ENCODE data around the gene XIST. TPM values are rescaled to one million over a fixed set of nuclear protein-coding genes. Genes with fewer than 3 reads are reported as not detected.

The XIST gene
- total and polyA plus RNA-seq, 10 of the 15 experiments (the other 5 are each of a cell fraction or from before 2014, with no cell fraction given) = 39.1 to 787 (median 91.3) TPM

DNA sequence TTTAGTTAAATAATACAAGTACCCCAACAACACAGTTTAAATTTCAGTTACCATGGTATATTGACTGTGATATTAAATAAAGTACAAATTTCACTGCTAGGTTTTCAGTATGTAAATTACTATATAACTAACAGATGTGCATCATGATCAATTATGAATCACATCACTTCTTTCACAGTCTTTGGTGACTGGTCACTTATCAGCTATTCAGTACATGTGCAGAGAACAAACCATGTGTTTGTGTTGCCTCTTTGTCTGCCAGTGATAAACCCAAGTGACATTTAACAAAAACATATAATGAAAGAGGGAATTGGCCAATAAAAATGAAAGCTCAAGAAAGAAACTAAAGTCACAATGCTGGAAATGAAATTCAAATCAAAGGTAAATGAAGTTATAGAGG lies 40.3 kb downstream of the XIST start:
- ATAC-seq = no peak
- intact Hi-C loops (cut with micrococcal nuclease; ENCODE audit: unreplicated experiment) (no loop called here), in situ Hi-C loops (cut with MboI) (no loop called here)
- H3K27me3 ChIP-seq (replicated peaks in 1 of 2; ENCODE audit: control insufficient read depth in 2 of 2, insufficient read depth in 2 of 2, low read length in 1 of 2) = no peaks in the 10 kb centered on the region
- H3K27ac ChIP-seq (ENCODE audit: control insufficient read depth, insufficient read depth) = no peak overlapping the region
- RAD21 ChIA-PET (ENCODE audit: unreplicated experiment) = no interaction called here
- SMC1A ChIA-PET (ENCODE audit: uncharacterized antibody, unreplicated experiment) = no interaction called here
- POLR2A ChIA-PET = no interaction called here
- no peaks in the 10 kb centered on the region for H3K9me3 ChIP-seq (replicated peaks; ENCODE audit: control insufficient read depth, insufficient read depth, low read length)
- no peak for TF ChIP-seq STAT3 (IDR thresholded peaks at IDR 0.05; ENCODE audit: low read depth, low read length)
- no peak for TF ChIP-seq SUZ12 (IDR thresholded peaks at IDR 0.05; ENCODE audit: unreplicated experiment)
- TF ChIP-seq YBX1 (IDR thresholded peaks at IDR 0.05) = no peak
- TF ChIP-seq, protein P1, sequence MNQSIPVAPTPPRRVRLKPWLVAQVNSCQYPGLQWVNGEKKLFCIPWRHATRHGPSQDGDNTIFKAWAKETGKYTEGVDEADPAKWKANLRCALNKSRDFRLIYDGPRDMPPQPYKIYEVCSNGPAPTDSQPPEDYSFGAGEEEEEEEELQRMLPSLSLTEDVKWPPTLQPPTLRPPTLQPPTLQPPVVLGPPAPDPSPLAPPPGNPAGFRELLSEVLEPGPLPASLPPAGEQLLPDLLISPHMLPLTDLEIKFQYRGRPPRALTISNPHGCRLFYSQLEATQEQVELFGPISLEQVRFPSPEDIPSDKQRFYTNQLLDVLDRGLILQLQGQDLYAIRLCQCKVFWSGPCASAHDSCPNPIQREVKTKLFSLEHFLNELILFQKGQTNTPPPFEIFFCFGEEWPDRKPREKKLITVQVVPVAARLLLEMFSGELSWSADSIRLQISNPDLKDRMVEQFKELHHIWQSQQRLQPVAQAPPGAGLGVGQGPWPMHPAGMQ (IDR thresholded peaks at IDR 0.05; ENCODE audit: borderline replicate concordance) = no peak
- no peak for TF ChIP-seq ZNF217 (IDR thresholded peaks at IDR 0.05)
- no peak for TF ChIP-seq ZNF384 (IDR thresholded peaks at IDR 0.05; ENCODE audit: borderline replicate concordance, low read depth, low read length)
- no peak for TF ChIP-seq GABPA (IDR thresholded peaks at IDR 0.05; ENCODE audit: low read depth)
- TF ChIP-seq ATF7 (IDR thresholded peaks at IDR 0.05; ENCODE audit: low read depth) = no peak
- TF ChIP-seq RELB (IDR thresholded peaks at IDR 0.05; ENCODE audit: low read depth) = no peak
- TF ChIP-seq ZNF207 (IDR thresholded peaks at IDR 0.05; ENCODE audit: borderline replicate concordance) = no peak
- no peak for TF ChIP-seq SMARCA5 (IDR thresholded peaks at IDR 0.05)
- TF ChIP-seq BHLHE40 (IDR thresholded peaks at IDR 0.05; ENCODE audit: borderline replicate concordance in 1 of 2, low read depth in 2 of 2, low read length in 1 of 2) = no peak
- TF ChIP-seq MTA3 (IDR thresholded peaks at IDR 0.05; ENCODE audit: borderline replicate concordance, low read length) = no peak
- TF ChIP-seq MEF2A (IDR thresholded peaks at IDR 0.05; ENCODE audit: insufficient read depth, low read depth, low read length) = no peak
- TF ChIP-seq, protein P2, sequence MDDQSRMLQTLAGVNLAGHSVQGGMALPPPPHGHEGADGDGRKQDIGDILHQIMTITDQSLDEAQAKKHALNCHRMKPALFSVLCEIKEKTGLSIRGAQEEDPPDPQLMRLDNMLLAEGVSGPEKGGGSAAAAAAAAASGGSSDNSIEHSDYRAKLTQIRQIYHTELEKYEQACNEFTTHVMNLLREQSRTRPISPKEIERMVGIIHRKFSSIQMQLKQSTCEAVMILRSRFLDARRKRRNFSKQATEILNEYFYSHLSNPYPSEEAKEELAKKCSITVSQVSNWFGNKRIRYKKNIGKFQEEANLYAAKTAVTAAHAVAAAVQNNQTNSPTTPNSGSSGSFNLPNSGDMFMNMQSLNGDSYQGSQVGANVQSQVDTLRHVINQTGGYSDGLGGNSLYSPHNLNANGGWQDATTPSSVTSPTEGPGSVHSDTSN (IDR thresholded peaks at IDR 0.05; ENCODE audit: insufficient replicate concordance, low read depth, low read length) = no peak
- no peak for TF ChIP-seq POU2F2 (IDR thresholded peaks at IDR 0.05; ENCODE audit: borderline replicate concordance, low read depth, low read length)
- TF ChIP-seq SP1 (IDR thresholded peaks at IDR 0.05; ENCODE audit: low read depth, low read length) = no peak
- TF ChIP-seq, protein P3, sequence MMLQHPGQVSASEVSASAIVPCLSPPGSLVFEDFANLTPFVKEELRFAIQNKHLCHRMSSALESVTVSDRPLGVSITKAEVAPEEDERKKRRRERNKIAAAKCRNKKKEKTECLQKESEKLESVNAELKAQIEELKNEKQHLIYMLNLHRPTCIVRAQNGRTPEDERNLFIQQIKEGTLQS (IDR thresholded peaks at IDR 0.05; ENCODE audit: borderline replicate concordance, extremely low read depth, low read depth, low read length) = no peak
- TF ChIP-seq CHD1 (IDR thresholded peaks at IDR 0.05; ENCODE audit: low read depth, low read length) = no peak
- no peak overlapping the region for H2AFZ ChIP-seq (ENCODE audit: control insufficient read depth, low read depth, low read length)
- no peak overlapping the region for H3K4me2 ChIP-seq (ENCODE audit: control insufficient read depth, insufficient read depth)
- no peak for DNase-seq (ENCODE audit: low read depth, low spot score)
- no peak overlapping the region for H3K4me3 ChIP-seq
- no peaks in the 10 kb centered on the region for H3K36me3 ChIP-seq (ENCODE audit: control insufficient read depth in 2 of 2, insufficient read depth in 2 of 2, low read length in 1 of 2)
- BruUV-seq (replicated peaks) = no TSS peak
- CTCF ChIA-PET = no interaction called here
- no peak for FAIRE-seq
- H4K20me1 ChIP-seq (ENCODE audit: control insufficient read depth, insufficient read depth) = no peaks in the 10 kb centered on the region
- H3K4me1 ChIP-seq (ENCODE audit: control insufficient read depth, insufficient read depth, low read length) = no peaks in the 10 kb centered on the region
- H3K9ac ChIP-seq (ENCODE audit: control insufficient read depth, insufficient read depth, low read length) = no peak overlapping the region
- no peaks in the 10 kb centered on the region for H3K79me2 ChIP-seq (ENCODE audit: control insufficient read depth, insufficient read depth, low read length)
